Suprapubic skin (tissue), 3 donors: ENCODE results near the gene PCIF1.
A peak's percentile ranks its signal among the peaks of the same experiment; 100 is the strongest.

Experiments
- POLR2A ChIP-seq, 2 donors: fragments of 450-650 bp; IDR thresholded peaks; one replicate each; pipeline ENCODE4 v1.6.1; 2017; ENCODE audit warnings: antibody characterized with exemption in 2 of 2, mild to moderate bottlenecking in 2 of 2, moderate library complexity in 2 of 2
- TF ChIP-seq, protein P1 (sequence below), 2 donors: fragments of 200-600 bp in 1 of 2; fragments of 450-650 bp in 1 of 2; sonication (generic) in 1 of 2; IDR thresholded peaks; one replicate each; pipeline ENCODE4 v1.5.1; 2016 to 2019; ENCODE audit warnings: antibody characterized with exemption in 2 of 2, mild to moderate bottlenecking in 1 of 2, moderate library complexity in 1 of 2

DNA sequence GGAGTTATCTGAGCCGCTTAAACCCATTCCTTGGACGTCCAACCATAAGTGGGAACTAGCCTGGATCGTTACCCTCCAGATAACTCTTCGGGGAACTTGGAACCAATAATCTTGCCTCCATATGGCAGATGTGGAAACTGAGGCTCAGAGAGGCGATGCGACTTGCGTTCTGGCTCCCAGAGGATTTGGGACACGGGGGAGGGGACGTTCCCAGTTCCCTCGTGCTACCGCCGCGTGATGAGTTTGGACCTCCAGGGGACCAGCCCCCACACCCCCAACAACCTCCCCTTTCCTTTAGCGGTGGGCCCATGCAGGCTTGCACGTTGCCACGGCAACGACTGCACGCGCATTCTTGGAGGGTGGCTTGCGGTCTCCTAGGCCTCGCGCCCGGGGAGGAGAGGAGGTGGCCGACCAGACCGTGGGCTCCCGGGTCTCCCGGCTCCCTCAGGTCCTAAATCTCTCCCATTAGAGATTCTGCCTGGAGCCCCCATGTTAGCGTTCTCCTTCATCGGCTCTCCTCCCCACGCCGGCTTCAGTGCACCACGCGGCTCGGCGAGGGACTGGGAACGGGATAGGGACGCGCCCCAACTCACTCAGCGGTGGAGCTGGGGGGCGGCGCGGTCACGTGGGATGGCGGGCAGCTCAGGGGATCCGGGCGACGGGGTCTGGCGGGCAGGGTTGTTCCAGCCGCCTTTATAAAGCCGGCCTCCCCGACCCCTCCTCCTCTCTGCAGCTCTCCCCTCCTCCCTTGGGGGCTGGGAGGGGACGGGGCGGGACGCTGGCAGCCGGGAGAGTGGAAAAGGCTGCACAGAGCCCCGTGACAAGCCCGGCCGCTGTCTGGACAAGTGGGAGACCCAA lies 22.8 kb upstream of the PCIF1 start, which contains the start of gene PLTP:
- TF ChIP-seq, protein P1, sequence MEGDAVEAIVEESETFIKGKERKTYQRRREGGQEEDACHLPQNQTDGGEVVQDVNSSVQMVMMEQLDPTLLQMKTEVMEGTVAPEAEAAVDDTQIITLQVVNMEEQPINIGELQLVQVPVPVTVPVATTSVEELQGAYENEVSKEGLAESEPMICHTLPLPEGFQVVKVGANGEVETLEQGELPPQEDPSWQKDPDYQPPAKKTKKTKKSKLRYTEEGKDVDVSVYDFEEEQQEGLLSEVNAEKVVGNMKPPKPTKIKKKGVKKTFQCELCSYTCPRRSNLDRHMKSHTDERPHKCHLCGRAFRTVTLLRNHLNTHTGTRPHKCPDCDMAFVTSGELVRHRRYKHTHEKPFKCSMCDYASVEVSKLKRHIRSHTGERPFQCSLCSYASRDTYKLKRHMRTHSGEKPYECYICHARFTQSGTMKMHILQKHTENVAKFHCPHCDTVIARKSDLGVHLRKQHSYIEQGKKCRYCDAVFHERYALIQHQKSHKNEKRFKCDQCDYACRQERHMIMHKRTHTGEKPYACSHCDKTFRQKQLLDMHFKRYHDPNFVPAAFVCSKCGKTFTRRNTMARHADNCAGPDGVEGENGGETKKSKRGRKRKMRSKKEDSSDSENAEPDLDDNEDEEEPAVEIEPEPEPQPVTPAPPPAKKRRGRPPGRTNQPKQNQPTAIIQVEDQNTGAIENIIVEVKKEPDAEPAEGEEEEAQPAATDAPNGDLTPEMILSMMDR (IDR thresholded peaks at IDR 0.05) = no peak
- TF ChIP-seq POLR2A (IDR thresholded peaks at IDR 0.05) = peak; percentile 32 to 53
